GM10847 (cell line): ENCODE data around the gene R3HDM1.

Experiments
- POLR2A ChIP-seq: IDR thresholded peaks from 2 replicates; pipeline ENCODE4 v1.6.1; 2011; ENCODE audit not compliant: insufficient read length; ENCODE audit errors: extremely low read depth

Gene R3HDM1

DNA sequence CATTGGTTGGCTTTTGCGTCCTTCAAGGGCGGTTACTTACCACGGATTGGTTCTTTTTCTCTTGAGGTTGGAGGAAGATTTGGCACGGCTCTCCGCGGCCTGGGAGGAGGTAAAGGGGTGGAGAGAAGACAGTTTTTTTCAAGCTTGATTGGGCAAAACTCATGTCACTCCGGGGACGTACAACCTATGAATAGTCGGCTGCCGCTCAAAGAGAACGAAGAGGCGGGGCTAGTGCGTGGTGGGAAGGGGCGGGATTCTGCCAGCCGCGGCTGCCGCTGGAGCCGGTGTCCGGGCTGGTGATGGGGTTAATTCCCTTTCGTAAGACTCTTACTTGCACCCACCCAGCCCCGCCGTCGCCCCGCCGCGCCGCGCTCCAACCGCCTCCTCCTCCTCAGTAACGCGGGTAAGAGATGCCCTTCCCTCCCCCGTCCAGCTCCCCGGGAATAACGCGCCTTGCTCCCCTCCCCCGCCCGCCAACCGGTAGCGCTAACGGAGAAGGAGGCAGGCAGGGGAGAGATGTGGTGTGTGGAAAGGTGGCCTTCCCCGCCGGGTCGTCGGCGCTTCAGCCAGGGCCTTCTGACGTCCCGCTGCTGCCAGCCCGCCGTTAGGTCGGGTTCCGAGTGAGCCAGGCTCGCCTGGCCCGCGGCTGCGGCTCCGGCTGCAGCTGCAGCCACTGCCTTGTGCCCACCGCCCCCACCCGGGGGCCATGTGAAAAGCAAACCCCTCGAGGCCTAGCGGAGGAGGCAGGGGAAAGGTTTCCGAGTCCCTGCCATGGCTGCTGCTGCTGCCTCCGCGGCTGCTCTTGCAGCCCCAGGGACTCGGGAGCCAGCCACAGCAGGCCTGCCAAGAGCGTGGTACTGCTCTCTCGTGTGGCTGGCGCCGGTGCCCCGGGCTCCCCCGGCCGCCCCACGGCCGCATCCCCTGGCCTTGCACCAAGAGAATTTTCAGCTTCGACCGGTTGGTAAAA, at the start of gene R3HDM1:
R3HDM1 (plus strand) TSS at position 254 of the 967 bp plus-strand sequence. CDS start 73,362 bp downstream, outside the sequence.
- peak; percentile 65 for TF ChIP-seq POLR2A

DNA sequence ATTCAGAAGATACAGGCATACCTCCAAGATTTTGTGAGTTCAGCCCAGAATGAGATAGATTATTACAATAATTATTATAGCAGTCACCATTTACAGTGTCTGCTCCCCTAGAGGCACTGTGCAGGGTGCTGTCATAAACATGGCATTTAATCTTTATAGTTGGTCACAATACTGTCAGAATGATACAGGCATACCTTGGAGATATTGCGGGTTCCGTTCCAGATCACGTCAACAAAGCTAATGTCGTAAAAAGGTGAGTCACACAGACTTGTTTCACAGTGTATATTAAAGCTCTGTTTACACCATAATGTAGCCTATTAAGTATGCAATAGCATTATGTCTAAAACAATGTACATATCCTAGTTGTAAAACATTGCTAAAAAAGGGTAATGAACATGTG, 45.8 kb upstream of the R3HDM1 start:
- no peak for TF ChIP-seq POLR2A

DNA sequence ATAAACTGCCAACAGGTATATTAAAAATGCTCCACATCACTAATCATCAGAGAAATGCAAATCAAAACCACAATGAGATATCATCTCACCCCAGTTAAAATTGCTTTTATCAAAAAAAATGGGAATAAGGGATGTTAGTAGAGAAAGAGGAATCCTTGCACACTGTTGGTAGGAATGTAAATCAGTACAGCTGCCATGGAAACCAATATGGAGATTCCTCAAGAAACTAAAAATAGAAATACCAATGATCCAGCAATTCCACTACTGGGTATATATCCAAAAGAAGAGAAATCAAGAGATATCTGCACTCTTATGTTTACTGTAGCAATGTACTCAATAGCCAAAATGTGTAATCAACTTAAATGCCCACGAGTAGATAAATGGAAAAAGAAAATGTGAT, 40.9 kb upstream of the R3HDM1 start:
- TF ChIP-seq POLR2A: no peak

DNA sequence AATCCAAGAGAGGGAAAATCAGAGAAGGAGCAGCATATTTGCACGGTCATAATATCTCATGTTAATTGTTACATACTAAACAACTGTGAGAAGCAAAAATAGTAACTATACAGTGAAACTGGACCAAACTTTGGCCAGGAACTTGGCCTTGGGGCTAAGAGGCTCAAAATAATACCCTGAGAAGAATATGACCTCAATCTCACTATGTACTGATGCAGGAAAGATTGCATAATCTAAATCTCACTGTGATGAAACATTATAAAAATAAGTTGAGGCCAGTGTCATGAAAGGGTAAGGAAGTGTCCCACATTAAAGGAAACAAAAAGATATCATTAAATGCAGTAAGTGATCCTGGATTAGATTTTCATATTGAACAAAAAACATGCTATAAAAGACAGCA, 36.8 kb upstream of the R3HDM1 start:
- TF ChIP-seq POLR2A: no peak

DNA sequence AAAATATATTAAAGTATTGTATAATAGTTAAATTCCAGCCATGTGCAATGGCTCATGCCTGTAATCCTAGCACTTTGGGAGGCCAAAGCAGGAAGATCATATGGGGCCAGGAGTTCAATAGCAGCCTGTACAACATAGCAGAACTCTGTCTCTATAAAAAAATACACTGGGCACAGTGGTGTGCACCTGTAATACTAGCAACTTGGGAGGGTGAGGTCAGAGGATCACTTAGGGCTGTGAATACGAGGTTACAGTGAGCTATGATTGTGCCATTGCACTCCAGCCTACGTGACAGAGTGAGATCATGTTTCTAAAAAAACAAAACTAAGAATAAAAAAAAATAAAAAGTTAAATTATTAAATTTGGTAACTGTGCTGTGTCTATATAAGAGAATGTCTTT, 36.4 kb upstream of the R3HDM1 start:
- TF ChIP-seq POLR2A: no peak

DNA sequence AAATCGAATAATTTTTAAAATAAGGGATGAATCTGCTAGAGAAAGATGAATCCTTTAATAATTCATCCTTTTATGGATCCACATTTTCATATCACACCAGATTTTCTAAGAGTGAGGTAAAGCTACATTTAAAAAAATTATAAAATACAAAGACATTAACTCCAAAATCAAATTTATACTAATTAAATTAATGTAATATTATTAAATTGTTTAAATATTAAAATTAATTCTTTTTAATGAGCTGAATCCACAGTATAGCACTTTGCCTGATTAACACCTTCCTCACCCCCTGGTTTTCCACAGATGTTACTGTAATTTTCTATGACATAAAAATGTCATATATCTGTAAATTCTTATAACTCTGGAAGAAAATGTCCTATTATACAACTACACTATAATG, 26.5 kb upstream of the R3HDM1 start:
- no peak for TF ChIP-seq POLR2A

DNA sequence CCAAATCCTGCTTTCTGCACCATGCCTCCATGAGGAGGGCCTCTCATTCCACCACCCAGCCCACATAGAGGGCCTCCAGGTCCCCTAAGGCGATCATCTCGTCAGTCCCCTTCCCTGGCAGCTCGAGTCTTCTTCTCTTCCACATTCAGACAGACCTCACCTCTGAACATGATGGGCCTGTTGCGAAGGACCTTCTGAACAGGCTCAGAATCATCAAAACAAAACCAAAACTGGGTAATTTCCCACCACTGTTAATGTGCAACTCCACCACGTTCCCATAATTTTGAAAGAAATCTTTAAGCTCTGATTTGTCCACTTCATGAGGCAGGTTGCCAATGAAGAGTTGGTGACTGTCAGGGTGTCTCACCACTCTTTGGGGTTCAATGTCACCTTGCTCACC, 20.7 kb upstream of the R3HDM1 start:
- no peak for TF ChIP-seq POLR2A

DNA sequence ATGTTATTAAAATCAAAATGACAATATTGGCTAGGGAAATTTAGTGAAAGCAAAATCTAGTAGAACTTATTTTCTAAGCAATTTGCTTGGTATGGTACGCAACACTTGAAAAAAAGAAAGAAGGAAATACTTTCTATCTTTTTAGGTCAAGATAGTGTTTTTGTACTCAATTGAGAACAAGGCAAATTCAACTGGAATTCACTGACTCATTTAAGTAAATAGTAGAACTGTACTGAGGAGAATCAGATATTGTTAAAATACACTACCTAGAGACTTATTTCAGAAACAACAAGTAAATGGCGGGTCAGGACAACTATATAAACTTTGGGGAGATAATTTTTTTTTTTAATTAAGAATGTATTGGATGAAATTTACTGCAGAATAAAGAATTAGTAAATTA, 19.2 kb upstream of the R3HDM1 start:
- no peak for TF ChIP-seq POLR2A

DNA sequence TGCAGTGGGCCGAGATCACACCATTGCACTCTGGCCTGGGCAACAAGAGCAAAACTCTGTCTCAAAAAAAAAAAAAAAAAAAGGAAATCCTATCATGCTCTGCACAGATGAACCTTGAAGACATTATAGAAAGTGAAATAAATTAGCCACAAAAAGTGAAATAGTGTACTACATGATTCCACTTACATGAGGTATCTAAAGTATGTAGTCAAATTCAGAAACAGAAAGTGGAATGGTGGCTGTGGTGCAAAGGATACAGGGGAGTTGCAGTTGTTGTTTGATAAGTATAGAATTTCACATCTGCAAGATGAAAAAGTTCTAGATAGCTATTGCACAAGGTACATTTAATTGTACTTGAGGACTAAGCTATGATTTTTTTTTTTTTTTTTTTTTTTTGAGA, 5.5 kb upstream of the R3HDM1 start:
- no peak for TF ChIP-seq POLR2A

DNA sequence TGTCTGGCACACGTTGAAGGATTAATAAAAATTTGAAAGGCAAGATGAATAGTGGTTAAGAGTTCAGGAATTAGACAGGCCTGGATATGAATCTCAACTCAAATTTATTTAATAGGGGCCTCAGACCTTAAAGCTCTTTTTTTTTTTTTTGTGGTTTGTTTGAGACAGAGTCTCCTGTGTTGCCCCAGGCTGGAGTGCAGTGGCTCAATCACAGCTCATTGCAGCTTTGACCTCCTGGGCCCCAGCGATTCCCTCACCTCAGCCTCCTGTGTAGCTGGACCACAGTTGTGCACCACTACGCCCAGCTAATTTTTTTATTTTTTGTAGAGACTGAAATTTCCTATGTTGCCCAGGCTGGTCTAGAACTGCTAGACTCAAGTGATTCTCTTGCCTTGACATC, 3.3 kb upstream of the R3HDM1 start:
- TF ChIP-seq POLR2A: no peak

DNA sequence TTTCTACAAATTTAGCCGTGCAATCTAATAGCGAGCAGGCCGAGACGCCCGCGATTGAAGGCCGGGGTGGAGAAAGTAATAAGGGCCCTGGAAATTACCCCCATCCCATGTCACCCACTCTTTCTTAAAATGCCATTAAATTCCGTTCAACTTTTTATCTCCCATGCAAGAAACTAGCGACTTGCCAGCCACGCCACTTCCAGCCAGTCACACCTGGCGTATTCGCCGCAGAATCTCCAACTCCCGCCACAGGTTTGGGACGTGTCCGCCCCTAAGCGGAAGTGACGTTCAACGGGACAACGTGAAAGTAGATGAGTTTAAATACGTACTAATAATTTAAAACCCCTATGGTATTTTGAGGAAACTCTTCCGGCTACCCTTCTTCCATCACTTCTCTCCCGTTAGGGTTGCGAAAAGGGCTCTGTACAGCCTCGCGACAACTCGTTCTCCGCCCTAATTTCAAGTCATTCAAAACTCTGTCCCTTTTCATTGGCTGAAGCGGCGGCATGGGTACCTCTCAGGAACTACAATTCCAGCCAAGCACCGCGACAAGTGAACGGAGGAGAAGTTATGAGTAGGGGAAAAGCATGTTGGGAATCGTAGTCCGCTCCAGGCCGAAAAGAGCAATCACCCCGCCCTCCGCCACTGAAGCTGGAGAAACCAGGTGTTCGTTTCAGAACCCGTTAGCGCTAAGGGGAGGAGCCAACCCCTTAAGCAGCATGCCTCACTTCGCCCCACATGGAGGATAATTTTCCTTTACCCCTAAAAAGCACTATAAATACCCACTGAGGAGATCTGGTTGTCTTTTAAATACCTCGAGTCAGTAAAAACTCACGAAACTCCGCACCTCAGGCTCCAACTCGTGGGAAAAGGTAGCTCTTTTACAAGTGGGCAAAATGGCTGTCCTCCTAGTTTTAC, 712 bp upstream of the R3HDM1 start, which contains the start of gene ZRANB3:
ZRANB3 (minus strand) TSS at position 906 of the 918 bp plus-strand sequence.
- no peak for TF ChIP-seq POLR2A

DNA sequence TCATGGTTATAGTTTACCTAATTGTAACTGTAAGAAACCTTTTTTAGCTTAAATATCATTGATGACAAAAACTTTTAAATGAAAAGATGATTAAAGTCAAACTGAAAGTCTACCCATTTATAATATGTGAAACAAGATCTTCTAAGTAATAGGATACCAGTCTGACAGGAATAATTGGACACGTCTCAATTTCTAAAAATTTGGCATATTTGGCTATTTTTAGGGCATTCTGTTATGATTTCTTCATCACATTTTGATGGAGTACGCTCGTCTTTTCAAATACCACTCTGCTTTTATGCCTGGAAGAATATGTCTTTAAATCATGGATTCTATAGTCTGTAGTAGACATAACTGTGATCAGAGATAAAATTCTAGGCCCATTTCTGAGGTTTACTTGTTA, 1.3 kb downstream of the R3HDM1 start:
- TF ChIP-seq POLR2A: no peak

DNA sequence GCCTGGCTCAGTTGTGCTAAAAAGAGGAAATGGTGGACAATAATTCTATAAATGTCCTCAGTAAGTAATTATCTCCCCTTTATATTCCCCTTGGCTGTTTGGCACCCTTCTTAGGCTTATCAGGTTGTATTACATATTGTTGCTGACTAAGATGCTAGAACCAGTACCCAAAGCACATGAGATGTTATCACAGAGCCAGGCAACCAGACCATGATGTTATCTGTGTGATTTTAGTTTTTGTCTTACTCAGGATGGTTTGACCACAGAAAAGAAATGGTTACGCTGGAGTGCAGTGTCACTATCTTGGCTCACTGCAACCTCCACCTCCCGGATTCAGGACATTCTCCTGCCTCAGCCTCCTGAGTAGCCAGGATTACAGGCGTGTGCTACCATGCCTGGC, 15.2 kb downstream of the R3HDM1 start:
- no peak for TF ChIP-seq POLR2A

DNA sequence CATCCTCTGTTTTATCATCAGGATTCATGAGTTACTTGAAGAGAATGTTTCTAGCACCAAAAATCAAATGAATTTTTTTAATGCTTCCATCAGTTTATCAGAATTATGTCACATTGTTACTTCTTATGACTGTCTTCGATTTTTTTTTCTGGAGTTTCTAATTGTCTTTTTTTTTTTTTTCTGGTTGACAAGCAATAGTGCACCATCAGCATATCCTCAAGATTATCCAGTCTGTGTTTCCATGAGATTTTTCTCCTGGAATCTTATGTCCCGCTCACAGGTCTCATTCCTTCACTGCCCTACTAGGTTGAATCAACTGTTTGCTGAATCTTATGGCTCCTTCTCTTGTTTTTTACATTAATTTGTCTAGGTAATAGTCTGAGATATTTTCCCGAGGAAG, 16.0 kb downstream of the R3HDM1 start:
- TF ChIP-seq POLR2A: no peak

DNA sequence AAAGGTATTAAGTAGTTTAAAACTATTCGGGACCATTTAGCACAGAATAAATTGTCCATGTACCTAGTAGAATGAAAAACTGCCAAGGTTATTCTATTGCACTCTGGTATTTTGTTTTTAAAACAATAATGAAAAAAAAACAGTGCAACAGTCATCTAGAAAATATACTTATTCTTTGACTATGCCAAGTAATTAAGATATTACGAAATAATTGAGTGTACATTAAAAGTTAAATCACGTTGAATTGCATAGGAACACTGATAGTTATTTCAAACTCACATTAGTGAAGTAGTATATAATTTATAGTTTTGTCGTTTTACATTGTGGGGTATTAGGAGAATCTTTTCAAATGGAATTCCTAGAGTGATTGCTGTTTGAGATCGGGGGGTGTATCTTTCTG, 20.1 kb downstream of the R3HDM1 start:
- TF ChIP-seq POLR2A: no peak

DNA sequence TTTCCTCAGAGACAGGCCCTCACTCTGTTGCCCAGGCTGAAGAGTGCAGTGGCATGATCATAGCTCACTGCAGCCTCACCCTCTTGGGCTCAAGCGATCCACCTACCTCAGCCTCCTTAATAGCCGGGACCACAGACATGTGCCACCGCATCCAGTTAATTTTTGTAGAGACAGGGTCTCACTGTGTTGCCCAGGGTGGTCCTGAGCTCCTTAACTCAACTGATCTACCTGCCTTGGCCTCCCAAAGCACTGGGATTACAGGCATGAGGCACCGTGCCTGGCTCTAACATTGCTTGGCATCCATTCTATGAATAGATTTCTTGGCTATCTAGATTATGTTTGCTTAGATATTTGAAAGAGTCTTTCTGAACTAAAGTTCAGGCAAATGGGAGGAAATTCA, 21.6 kb downstream of the R3HDM1 start:
- TF ChIP-seq POLR2A: no peak
